Heart left ventricle (tissue), 16 donors: ENCODE results near the gene HSPB9. TPM values are rescaled to one million over a fixed set of nuclear protein-coding genes. Genes with fewer than 3 reads are reported as not detected.

Experiments
- ATAC-seq, 4 donors: fragments of 200-7000 bp; cut with Tn5 transposase; one replicate each; pipeline ENCODE4 v1.9.1; 2020 to 2022; ENCODE audit warnings: moderate library complexity in 4 of 4, mild to moderate bottlenecking in 3 of 4, moderate number of reproducible peaks in 1 of 4
- DNase-seq, 5 donors: peaks; one replicate each; pipeline ENCODE4 v3.0.0-alpha.2; 2020
- H3K27ac ChIP-seq, 12 donors: fragments of 200-600 bp; sonication (generic) in 4 of 12; one replicate each; pipeline versions ENCODE4 v1.5.0 to v1.8.0; 2016 to 2022; ENCODE audit warnings: mild to moderate bottlenecking in 2 of 12
- H3K27me3 ChIP-seq, 9 donors: fragments of 200-600 bp; sonication (generic) in 2 of 9; one replicate each; pipeline versions ENCODE4 v1.5.1 to v1.8.0; 2016 to 2022; ENCODE audit warnings: mild to moderate bottlenecking in 3 of 9
- H3K36me3 ChIP-seq, 9 donors: fragments of 200-600 bp; sonication (generic) in 2 of 9; one replicate each; pipeline versions ENCODE4 v1.5.0 to v1.8.0; 2018 to 2022; ENCODE audit warnings: mild to moderate bottlenecking in 2 of 9
- H3K4me1 ChIP-seq, 12 donors: fragments of 200-600 bp; sonication (generic) in 4 of 12; one replicate each; pipeline versions ENCODE4 v1.5.0 to v1.8.0; 2016 to 2022; ENCODE audit warnings: mild to moderate bottlenecking in 3 of 12
- H3K4me3 ChIP-seq, 12 donors: fragments of 200-600 bp; sonication (generic) in 4 of 12; one replicate each; pipeline versions ENCODE4 v1.5.0 to v1.8.0; 2017 to 2022; ENCODE audit warnings: mild to moderate bottlenecking in 9 of 12, moderate library complexity in 4 of 12
- H3K9me3 ChIP-seq, 12 donors: fragments of 200-600 bp; sonication (generic) in 4 of 12; one replicate each; pipeline versions ENCODE4 v1.5.0 to v1.8.0; 2016 to 2022; ENCODE audit warnings: mild to moderate bottlenecking in 1 of 12
- POLR2A ChIP-seq, 2 donors: fragments of 450-650 bp; IDR thresholded peaks; one replicate each; pipeline ENCODE4 v1.6.1; 2017; ENCODE audit warnings: antibody characterized with exemption in 2 of 2, mild to moderate bottlenecking in 2 of 2, moderate library complexity in 2 of 2
- WGBS, 4 donors: extraction: QIAGEN DNeasy Blood & Tissue Kit in 2 of 4; methylation state at CpG; one replicate each; pipeline versions ENCODE4 v1.1.5 to v1.1.7; 2013 to 2018; 5-methylcytosine and 5-hydroxymethylcytosine counted together
- intact Hi-C, 10 donors: fragments of 100-400 bp; cut with DNase I; formaldehyde crosslinking; loops; one replicate each; pipeline versions ENCODE4 v1.11.1 to v1.14.2; 2022
- polyA plus RNA-seq, 2 donors: library from polyadenylated mRNA; stranded (reverse); fragments of 200-250 nt; gene quantifications; one replicate each; pipeline ENCODE4 v1.2.3, GENCODE V29; 2013
- total RNA-seq, 9 donors: library from RNA; depleted of rRNA in 2 of 9; stranded (reverse); fragments of >200 nt in 2 of 9; fragmentation: NEBNext Ultra II Directional in 3 of 9; extraction: Animal tissue kit (Norgen Biotek cat#: 25700) in 3 of 9; gene quantifications; one replicate each; pipeline versions ENCODE4 v1.1.0 to v1.2.4, GENCODE V29; 2016 to 2023
- TF ChIP-seq, protein P1 (sequence below), 12 donors: fragments of 200-600 bp; sonication (generic) in 4 of 12; IDR thresholded peaks; one replicate each; pipeline versions ENCODE4 v1.5.0 to v1.8.0; 2018 to 2022; ENCODE audit warnings: antibody characterized with exemption in 12 of 12, mild to moderate bottlenecking in 5 of 12
- donor health status: ischemic (EF 13 %, LVEDD 7.1; RV severe dilation, severe dysfunction).
- donor health status: healthy with polysubstance abuse.
- donor health status: DM: no; HTN: yes; CAD: no.
- donor health status: DM: no; HTN: no; CAD: no.
- donor health status: ischemic (EF 25% LVEDD 6.9; RV normal size, moderate dysfunction).
- donor health status: ischemic (EF 25% LVEDD 5.7; RV mildly dilated, moderate dysfunction).
- donor health status: healthy.
- donor health status: DM: yes; HTN: yes; CAD: no.
- donor health status: ischemic (EF 35%, LVEDD 5.7; RV mildly dilated, moderate dysfunction).
- donor health status: nonischemic (EF 11% LVEDD 7.7; RV severe dilation, severe dysfunction).
- donor health status: DM: yes; HTN: yes; CAD: no.
- donor health status: PGD.
- donor health status: ischemic (EF 29% LVEDD 5.4; RV normal size, mild dysfunction).
- donor health status: nonischemic (EF 23%, LVEDD 6.1; RV moderate dilation, normal function).

Gene HSPB9
- total and polyA plus RNA-seq, 11 donors, result not detected

DNA sequence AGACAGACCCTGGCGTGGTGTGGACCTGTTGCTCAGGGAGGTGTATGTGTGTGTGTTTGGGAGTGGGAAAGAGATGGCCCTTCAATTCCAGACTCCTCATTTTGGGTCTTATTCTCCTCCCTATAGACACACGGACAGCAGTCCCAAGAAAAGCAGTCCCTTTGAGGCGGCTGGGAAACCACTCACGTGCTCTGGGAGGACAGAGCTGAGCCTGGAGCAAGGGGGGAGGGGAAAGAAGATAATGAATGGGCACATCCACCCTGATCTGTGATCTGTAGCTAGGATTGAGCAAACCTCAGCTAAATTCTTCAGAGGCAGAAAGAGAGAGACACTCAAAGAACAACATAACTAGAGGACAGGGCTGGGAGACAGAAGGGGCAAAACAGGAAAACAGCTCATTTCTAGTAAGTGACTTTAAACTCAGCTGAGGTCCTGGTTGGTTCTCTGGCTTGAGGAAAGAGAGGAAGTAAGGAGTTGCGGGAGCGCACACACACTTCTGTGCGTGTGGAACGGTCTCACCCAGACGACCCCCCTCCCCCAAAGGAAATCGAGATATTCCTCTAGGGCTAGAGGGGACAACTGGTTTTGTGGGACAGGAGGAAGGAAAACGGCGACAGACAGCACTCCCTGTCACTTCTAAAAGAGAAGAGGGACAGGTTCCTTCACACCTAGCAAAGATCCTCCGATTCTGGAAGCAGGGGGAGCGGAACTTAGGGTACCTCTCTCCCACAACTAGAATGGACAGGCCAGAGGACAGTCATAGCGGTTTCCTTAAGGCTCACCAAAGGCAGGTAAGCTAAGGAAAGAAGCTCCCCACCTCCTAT lies 31.5 kb downstream of the HSPB9 start:
- H3K9me3 ChIP-seq, result no peaks in the 10 kb centered on the region
- DNase-seq (no peak), ATAC-seq (peak in 1 of 4 donors; percentile 2)
- H3K4me3 ChIP-seq, result peak overlapping the region; percentile 71 to 100 (median 86)
- 5 to 8% (median 7%) methylated on average over 15 of the region's 15 CpGs for WGBS, 4 donors
- TF ChIP-seq, protein P1, sequence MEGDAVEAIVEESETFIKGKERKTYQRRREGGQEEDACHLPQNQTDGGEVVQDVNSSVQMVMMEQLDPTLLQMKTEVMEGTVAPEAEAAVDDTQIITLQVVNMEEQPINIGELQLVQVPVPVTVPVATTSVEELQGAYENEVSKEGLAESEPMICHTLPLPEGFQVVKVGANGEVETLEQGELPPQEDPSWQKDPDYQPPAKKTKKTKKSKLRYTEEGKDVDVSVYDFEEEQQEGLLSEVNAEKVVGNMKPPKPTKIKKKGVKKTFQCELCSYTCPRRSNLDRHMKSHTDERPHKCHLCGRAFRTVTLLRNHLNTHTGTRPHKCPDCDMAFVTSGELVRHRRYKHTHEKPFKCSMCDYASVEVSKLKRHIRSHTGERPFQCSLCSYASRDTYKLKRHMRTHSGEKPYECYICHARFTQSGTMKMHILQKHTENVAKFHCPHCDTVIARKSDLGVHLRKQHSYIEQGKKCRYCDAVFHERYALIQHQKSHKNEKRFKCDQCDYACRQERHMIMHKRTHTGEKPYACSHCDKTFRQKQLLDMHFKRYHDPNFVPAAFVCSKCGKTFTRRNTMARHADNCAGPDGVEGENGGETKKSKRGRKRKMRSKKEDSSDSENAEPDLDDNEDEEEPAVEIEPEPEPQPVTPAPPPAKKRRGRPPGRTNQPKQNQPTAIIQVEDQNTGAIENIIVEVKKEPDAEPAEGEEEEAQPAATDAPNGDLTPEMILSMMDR (IDR thresholded peaks at IDR 0.05), result no peak
- no peak for TF ChIP-seq POLR2A (IDR thresholded peaks at IDR 0.05)
- H3K36me3 ChIP-seq, result peaks cover 0 to 27% (median 8%) of the 10 kb centered on the region in 9 donors
- H3K4me1 ChIP-seq, result peaks cover 9 to 42% (median 32%) of the 10 kb centered on the region in 12 donors
- H3K27me3 ChIP-seq, result no peaks in the 10 kb centered on the region
- intact Hi-C loops, result no loop called here
- H3K27ac ChIP-seq, result peak overlapping the region; percentile 49 to 96 (median 79)

DNA sequence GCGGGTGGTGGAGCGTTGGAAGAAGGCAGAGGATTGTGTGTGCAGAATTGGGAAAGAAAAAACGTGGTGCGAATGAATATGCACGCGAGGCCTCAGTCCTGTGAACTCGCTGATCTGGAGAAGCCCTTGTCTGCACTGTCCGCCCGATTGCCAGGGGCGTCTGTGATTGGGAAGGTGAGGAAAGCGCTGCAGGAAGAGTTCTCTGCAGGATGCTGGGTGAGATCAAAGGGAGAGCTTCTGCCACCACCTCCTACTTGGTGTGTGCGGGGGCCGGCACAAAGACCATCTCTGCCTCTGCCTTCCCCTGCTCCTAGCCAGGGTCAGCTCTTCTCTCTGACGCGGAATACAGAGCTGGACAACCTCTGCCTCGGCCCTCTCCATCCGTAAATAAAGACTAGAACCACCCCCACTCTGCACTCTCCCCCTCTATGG lies 33.0 kb downstream of the HSPB9 start:
- Histone ChIP-seq H3K4me1 (peaks cover 9 to 41% (median 30%) of the 10 kb centered on the region in 12 donors), H3K4me3 (peak overlapping the region in 11 of 12 donors; percentile 40 to 100 (median 86)), H3K36me3 (peaks cover 0 to 22% (median 4%) of the 10 kb centered on the region in 9 donors), H3K9me3 (no peaks in the 10 kb centered on the region), H3K27me3 (no peaks in the 10 kb centered on the region), H3K27ac (peak overlapping the region in 7 of 12 donors; percentile 62 to 94 (median 76))
- DNase-seq (no peak), ATAC-seq (no peak)
- intact Hi-C loops, result loop anchor here in 1 of 10 donors (1.0 kb wide), 1 partner anchor 20 kb away; no protein-coding TSS in a partner anchor
- TF ChIP-seq, protein P1 (IDR thresholded peaks at IDR 0.05), result no peak
- TF ChIP-seq POLR2A (IDR thresholded peaks at IDR 0.05), result no peak
- 28 to 46% (median 34%) methylated on average over 15 to 17 of the region's 17 CpGs for WGBS, 4 donors

DNA sequence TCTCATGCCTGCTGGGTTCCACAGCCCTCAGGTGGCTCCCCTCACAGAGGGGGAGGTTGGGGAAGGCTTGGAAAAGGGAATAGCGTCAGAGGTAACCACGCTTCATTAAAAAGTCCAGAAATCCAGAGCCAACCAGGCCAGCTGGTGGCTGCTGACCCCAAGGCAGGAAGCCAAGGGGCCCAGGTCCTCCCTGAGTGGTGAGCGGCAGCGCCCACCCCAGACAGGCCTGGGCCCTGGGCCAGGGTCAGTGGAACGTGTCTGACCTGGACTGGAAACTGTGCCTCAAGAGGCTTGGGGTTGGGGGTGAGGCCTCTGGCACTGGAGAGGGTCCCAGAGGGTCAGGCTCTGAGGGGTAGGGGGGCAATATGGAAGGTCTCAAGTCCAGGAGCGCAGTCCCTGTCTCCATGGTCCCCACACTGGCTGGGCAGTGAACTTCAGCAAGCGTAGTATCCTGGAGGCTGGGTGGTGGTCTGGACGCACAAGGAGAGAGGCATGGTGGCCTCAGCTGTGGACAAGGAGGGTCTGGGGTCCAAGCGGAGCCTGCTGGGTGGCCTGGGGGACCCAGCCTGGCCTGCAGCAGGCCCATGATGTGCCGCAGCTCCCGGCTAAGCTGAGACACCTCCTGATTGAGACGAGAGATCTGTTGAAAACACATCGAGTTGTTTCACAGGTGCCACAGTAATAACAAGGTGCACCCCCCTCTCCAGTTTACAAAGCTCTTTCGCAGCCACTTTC lies 37.4 kb downstream of the HSPB9 start:
- Histone ChIP-seq H3K27ac (no peak overlapping the region), H3K9me3 (no peaks in the 10 kb centered on the region), H3K27me3 (no peaks in the 10 kb centered on the region), H3K4me3 (no peak overlapping the region), H3K4me1 (peaks cover 0 to 12% (median 4%) of the 10 kb centered on the region in 12 donors), H3K36me3 (no peaks in the 10 kb centered on the region)
- intact Hi-C loops, result no loop called here
- WGBS, 4 donors, result 71 to 81% (median 75%) methylated on average over 11 to 14 of the region's 14 CpGs
- ATAC-seq (no peak), DNase-seq (no peak)
- no peak for TF ChIP-seq POLR2A (IDR thresholded peaks at IDR 0.05)
- TF ChIP-seq, protein P1 (IDR thresholded peaks at IDR 0.05), result no peak

- WGBS, 4 donors, result 83 to 87% (median 86%) methylated on average over 7 of the region's 7 CpGs
- ATAC-seq, result no peak
- no peak overlapping the region for H3K4me3 ChIP-seq
- H3K27me3 ChIP-seq, result no peaks in the 10 kb centered on the region
- intact Hi-C loops, result no loop called here
- no peaks in the 10 kb centered on the region for H3K9me3 ChIP-seq
- H3K4me1 ChIP-seq, result peaks cover 0 to 9% (median under 1%) of the 10 kb centered on the region in 12 donors
- no peak for TF ChIP-seq POLR2A (IDR thresholded peaks at IDR 0.05)
- TF ChIP-seq, protein P1 (IDR thresholded peaks at IDR 0.05), result no peak
- H3K36me3 ChIP-seq, result no peaks in the 10 kb centered on the region
- DNase-seq, result no peak
- H3K27ac ChIP-seq, result no peak overlapping the region
Measured at GRCh38 chr17:42160531-42160910, 37.9 kb downstream of the HSPB9 start.
